GM19397 (cell line): ENCODE results near the gene HNRNPLL.
A peak's percentile ranks its signal among the peaks of the same experiment; 100 is the strongest.
"Not testable (repeated sequence)": the region's sequence is repeated elsewhere in the genome, so short reads cannot be mapped to it uniquely, and the experiment has no call there.

Experiments used
- ATAC-seq: cut with Tn5 transposase; IDR thresholded peaks from one replicate; pipeline ENCODE4 v1.9.1; 2021; ENCODE audit warnings: mild to moderate bottlenecking, moderate library complexity; ENCODE audit not compliant: unreplicated experiment

The HNRNPLL gene

GRCh38 chr2:38557217-38557616 is 45.5 kb downstream of the HNRNPLL start:
- no peak for ATAC-seq

DNA sequence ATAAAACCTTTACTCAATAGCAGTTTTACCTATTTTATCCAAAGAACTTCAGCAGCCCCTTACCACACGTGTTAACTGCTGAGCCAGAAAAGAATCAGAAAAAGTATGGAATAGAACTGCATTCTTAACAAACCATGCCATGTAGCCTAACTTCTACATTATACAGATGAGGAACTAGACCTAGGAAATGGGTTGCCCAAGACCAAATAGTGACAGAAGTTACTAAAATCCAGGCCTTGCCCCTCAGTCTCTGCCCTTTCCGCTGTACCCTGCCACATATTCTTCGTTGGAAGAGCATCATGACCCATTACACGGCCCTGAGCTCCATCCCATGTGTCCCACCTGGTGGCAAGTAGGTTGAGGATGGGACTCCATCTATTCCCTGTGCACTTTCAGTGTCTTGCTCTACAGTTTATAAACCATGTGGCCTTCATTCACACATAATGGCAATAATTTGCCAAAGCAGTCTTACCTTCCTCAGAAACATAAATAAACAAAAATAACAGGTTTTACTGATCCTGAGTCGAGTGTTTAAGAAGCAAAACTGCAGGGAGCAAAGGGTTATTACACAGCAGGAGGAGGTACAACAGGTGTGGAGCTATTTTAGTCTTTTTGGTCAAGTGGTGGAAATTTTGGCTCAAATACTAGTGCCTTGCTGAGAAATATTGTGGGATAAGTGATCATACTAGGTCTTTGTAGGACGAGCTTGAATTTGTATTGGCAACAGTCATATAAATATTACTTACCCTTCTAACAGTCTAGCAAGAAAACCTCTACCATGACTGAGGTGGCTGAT is 46.5 kb downstream of the HNRNPLL start:
- ATAC-seq, result no peak

DNA sequence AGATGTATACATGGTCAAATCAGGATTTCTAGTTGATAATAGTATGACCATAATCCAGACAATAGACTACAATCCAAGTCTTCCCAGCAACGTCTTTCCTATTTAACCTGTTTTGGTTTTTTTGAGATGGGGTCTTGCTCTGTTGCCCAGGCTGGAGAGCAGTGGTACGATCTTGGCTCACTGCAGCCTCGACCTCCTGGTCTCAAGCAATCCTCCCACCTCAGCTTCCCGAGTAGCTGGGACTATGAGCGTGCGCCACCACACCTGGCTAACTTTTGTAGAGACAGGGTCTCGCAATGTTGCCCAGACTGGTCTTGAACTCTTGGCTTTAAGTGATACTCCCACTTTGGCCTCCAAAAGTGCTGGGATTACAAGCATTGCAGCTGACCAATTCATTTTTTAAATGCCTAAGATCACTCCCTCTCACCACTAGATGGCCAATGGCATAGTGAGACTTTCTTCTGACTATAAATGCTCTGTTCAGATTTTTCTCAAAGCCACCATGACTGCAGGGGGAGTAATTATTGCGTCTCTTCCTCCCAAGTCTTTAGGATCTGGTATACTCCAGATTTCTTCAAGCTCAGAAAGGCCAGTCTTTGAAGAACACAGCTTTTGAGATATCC is 47.6 kb downstream of the HNRNPLL start:
- ATAC-seq, result no peak

- no peak for ATAC-seq
Observed at GRCh38 chr2:38553554-38553953, 49.2 kb downstream of the HNRNPLL start.

GRCh38 chr2:38552259-38552658 is 50.5 kb downstream of the HNRNPLL start:
- ATAC-seq, result no peak

DNA sequence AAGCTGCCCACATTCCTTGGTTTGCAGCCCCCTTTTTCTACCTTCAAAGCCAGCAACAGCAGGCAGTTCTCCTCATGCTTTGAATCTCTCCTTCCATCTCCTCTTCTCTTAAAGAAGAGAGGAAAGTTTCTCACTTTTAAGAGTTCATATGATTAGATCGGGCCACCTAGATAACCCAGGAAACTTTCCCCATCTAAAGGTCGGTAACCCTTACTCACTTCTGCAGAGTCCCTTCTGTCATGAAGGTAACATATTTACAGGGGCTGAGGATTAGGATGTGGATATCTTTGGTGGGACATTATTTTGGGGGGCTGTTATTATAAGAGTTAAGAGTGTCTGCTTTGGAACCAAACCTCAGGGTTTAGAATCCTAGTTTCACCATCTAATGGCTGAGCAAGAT is 51.0 kb downstream of the HNRNPLL start:
- no peak for ATAC-seq

DNA sequence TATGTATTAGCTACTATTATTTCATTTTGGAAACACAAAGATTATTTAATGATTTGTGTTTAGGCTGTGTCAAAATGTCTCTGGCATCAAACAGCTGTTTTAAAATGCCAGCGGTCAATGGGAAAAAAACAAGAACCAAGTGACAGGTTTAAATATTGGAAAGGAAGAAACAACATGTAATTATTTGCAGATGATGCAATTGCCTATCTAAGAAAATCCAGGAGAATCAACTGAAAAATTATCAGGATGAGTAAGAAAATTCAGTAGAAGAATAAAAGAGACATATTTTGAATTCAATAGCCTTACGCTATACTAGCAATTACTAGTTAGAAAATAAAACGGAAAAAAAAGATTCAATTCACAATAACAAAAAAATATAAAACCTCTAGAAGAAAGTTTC is 51.6 kb downstream of the HNRNPLL start:
- no peak for ATAC-seq

DNA sequence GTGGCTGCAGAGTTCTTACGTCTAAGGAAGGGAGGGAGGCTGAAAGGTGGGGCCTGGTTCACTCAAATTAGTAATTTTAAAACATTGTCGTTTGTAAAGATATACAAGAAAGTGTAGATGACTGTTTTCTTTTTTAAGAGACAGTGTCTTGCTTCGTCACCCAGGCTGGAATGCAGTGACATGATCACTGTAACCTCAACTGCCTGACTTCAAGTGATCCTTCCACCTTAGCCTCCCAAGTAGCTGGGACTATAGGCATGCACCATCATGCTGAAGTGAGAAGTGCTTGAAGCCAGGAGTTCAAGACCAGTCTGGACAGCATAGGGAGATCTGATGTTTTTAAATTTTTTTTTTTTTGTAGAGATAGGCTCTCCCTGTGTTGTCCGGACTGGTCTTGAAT is 52.9 kb downstream of the HNRNPLL start:
- ATAC-seq, result no peak

DNA sequence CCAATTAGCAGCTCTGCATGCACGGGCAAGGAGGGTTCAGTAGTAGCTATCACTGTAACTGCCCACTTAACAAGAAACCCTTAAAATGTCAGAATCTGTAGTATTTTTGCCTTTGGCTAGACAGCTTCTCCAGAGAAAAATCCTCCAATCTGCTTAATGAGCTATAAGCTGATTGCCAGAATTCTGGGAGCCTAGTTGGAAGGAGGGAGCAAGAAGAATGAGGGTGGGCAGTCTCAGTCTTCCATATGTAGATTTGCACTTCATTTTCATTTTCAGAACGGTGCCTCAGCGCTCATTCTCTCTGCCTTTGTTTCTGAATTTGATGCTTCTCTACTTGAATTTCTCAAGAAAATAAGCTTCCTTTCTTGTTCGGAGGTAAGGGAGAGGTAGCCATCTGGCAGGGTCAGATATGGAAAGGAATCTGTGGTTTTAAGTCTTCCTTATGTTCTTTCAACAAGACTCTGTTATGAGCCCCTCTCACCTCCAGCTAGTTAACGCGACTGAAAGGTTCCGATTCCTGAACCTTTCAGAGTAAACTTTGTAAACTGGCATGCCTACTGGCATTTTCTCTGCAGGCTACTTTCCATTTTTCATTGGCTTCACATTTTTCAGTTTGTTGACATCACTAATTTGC is 53.5 kb downstream of the HNRNPLL start:
- ATAC-seq, result no peak

DNA sequence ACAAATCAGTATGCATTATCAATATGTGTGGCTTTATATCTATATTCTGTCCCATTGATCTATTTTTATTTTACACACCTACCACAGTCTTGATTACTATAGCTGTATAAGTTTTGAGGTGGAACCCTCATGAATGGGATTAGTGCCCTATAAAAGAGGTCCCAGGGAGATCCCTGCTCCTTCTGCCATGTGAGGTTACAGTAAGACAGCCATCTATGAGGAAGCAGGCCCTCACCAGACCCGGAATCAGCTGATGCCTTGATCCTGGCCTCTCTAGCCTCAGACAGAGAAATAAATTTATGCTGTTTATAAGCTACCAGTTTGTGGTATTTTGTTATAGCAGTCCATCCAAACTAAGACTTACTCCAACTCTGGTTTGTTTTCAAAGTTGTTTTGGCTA is 54.9 kb downstream of the HNRNPLL start:
- ATAC-seq, result no peak

- ATAC-seq, result no peak
Observed at GRCh38 chr2:38546585-38546984, 56.1 kb downstream of the HNRNPLL start.

- ATAC-seq, result no peak
Observed at GRCh38 chr2:38546064-38546463, 56.7 kb downstream of the HNRNPLL start.

DNA sequence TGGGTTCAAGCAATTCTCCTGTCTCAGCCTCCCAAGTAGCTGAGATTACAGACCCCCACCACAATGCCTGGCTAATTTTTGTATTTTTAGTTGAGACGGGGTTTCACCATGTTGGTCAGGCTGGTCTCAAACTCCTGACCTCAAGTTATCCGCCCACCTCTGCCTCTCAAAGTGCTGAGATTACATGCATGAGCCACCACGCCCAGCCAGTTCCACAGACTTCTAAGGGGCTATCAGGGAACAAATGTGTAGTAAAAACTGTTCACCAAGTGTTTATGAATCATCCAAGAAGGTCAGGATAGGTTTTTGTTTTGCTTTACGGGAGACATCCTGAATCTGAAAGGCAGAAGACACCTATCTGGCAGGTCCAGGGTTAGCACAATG is 60.5 kb downstream of the HNRNPLL start:
- not testable (repeated sequence) for ATAC-seq

- ATAC-seq, result no peak
Observed at GRCh38 chr2:38540580-38541286, 62.0 kb downstream of the HNRNPLL start.

- no peak for ATAC-seq
Observed at GRCh38 chr2:38539086-38539485, 63.6 kb downstream of the HNRNPLL start.

DNA sequence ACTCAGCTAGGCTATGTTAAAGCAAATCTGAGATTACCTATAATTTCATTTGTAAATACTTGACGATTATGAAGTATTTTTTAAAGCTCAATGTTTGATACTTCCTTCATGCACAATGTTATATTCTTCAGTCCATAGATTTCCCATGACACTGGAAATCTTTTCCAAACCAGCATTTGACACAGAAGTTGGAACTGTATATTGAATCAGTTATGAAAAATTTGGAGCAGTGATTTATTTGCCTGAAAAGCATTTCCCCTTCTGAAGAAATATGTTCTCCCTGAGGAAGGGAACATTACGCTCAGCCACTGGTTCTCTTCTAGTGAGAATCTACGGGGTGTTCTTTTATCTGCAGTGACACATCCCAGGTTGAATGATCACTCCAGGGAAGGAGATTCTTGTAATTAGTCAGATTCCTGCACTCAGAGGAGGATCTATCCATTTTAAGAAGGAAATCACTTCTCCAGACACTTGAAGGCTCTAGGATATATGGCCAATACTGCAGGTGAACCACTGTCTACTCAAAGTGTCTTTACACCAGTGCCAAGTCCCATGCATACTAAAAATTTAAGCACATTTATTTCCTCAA is 64.7 kb downstream of the HNRNPLL start:
- ATAC-seq, result no peak

DNA sequence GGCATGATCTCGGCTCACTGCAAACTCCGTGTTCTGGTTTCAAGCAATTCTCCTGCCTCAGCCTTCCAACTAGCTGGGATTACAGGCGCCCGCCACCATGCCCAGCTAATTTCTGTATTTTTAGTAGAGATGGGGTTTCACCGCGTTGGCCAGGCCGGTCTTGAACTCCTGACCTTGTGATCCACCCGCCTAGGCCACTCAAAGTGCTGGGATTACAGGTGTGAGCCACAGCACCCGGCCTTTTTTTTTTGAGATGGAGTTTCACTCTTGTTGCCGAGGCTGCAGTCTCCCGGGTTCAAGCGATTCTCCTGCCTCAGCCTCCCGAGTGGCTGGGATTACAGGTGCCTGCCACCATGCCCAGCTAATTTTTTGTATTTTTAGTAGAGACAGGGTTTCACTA is 65.4 kb downstream of the HNRNPLL start:
- not testable (repeated sequence) for ATAC-seq

DNA sequence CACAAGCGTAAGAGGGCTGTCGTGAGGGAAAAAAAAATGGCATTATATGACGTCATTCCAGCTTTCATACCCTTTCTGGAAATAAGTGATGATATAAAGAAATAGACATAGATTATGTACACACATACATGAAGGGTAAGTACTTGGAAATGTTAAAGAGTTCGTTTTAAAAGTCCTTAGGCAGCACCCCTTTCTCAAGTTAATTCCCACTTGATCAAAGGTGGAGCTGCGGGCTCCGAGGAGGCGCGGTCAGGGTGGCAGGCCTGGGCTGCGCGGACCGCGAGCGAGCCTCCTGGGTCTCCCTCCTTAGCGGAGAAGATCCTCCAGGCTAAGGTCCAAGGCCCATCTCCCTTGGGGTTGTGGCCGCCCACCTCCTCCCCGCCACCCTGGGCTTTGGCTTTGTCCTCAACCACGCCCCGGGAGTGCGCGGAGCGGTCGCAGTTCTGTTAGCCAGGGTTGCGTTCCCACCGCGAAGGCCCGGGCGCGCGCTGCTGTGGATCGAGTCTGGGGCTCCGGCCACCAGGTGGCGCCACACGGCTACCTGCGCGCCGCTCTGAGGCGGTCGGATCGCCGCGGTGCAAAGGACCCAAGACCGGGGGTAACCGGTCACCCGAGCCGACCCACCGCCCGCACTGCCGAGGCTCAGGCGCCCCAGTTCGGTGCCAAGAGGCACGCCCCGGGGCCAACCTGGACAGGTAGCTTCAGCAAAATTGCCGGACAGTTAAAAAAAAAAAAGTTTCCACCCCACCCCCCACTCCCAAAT is 66.8 kb downstream of the HNRNPLL start:
- ATAC-seq, result peak; percentile 58

DNA sequence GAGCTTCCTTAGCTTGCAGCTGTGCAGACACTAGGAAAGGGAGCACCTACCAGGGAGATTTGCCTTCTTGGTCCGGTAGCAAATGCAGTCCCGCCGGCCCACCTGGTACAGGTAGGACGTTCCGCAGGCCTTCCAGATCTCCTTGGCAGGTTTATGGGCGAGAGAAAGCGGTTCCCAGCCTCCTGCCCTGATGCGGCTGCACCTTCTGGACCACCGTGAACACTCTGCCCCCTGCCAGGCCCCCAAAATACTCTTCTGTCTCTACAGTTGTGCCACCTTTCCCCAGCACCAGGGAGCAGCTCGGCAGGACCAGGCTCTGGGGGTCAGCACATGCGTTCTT is 67.4 kb downstream of the HNRNPLL start:
- no peak for ATAC-seq

- ATAC-seq, result no peak
Observed at GRCh38 chr2:38534746-38535403, 67.9 kb downstream of the HNRNPLL start.
